ENCODE data around the gene CDH12. TPM values are rescaled to one million over a fixed set of nuclear protein-coding genes. Genes with fewer than 3 reads are reported as not detected.
"Not testable (repeated sequence)": the region's sequence is repeated elsewhere in the genome, so short reads cannot be mapped to it uniquely, and the experiment has no call there.

Gene CDH12
- total RNA-seq, 2 donors from 2014 or later: not detected

GRCh38 chr5:22293147-22293546 is 560.0 kb downstream of the CDH12 start:
- Histone ChIP-seq H3K27ac (no peak overlapping the region), H3K4me3 (no peak overlapping the region), H3K9me3 (peaks cover 0 to 12% of the 10 kb centered on the region in 2 donors), H3K36me3 (no peaks in the 10 kb centered on the region), H3K27me3 (no peaks in the 10 kb centered on the region), H3K4me1 (no peaks in the 10 kb centered on the region)
- DNase-seq (ENCODE audit: low spot score): no peak
- TF ChIP-seq, protein P1, sequence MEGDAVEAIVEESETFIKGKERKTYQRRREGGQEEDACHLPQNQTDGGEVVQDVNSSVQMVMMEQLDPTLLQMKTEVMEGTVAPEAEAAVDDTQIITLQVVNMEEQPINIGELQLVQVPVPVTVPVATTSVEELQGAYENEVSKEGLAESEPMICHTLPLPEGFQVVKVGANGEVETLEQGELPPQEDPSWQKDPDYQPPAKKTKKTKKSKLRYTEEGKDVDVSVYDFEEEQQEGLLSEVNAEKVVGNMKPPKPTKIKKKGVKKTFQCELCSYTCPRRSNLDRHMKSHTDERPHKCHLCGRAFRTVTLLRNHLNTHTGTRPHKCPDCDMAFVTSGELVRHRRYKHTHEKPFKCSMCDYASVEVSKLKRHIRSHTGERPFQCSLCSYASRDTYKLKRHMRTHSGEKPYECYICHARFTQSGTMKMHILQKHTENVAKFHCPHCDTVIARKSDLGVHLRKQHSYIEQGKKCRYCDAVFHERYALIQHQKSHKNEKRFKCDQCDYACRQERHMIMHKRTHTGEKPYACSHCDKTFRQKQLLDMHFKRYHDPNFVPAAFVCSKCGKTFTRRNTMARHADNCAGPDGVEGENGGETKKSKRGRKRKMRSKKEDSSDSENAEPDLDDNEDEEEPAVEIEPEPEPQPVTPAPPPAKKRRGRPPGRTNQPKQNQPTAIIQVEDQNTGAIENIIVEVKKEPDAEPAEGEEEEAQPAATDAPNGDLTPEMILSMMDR (IDR thresholded peaks at IDR 0.05): no peak

GRCh38 chr5:22278164-22278563 is 575.0 kb downstream of the CDH12 start:
- peaks cover 0 to 3% of the 10 kb centered on the region in 2 donors for H3K9me3 ChIP-seq

DNA sequence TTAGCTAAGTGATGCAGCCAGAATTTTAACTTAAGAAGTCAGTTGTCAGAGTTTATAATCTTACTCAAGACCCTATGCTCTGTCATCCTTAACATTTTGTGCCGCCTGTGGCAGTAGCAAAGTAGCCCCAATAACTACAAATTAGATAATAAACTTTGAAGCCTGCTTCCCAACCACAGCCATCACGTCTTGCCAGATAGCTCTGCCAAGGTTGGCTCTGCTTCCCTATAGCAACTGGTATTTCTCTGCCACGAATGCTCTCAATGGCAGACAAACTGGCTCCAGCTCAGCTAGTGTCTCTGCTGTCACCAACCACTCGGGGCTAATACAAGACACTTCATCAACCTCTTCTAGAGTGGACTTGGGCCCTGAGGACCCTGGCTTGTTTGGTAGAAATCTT is 576.1 kb downstream of the CDH12 start:
- TF ChIP-seq, protein P1 (IDR thresholded peaks at IDR 0.05): no peak

More at GRCh38 chr5:22278164-22278563, 575.0 kb downstream of the CDH12 start:
- no peaks in the 10 kb centered on the region for H3K4me1 ChIP-seq
- no peaks in the 10 kb centered on the region for H3K36me3 ChIP-seq
- TF ChIP-seq, protein P1 (IDR thresholded peaks at IDR 0.05): no peak
- no peak for DNase-seq (ENCODE audit: low spot score)
- H3K4me3 ChIP-seq: no peak overlapping the region
- H3K27me3 ChIP-seq: no peaks in the 10 kb centered on the region
- no peak overlapping the region for H3K27ac ChIP-seq

DNA sequence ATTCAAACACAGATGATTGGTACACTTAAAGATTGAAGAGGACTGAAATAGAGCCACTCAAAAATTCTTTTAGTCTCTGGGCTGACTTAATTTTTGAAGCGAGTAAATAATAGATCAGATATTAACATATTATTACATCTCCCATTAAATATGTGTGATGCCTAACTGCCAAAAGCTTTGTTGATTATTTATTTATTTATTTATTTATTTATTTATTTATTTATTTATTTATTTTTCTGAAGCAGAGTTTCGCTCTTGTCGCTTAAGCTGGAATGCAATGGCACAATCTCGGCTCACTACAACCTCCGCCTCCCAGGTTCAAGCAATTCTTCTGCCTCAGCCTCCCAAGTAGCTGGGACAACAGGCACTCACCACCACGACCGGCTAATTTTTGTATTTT is 587.3 kb downstream of the CDH12 start:
- H3K27me3 ChIP-seq; H3K4me3 ChIP-seq; H3K4me1 ChIP-seq; DNase-seq (ENCODE audit: low spot score); H3K36me3 ChIP-seq; H3K9me3 ChIP-seq; H3K27ac ChIP-seq: not testable (repeated sequence)

More for the DNA sequence above, 576.1 kb downstream of the CDH12 start:
- Histone ChIP-seq H3K9me3 (peaks cover 0 to 3% of the 10 kb centered on the region in 2 donors), H3K4me1 (no peaks in the 10 kb centered on the region), H3K36me3 (no peaks in the 10 kb centered on the region), H3K4me3 (no peak overlapping the region), H3K27me3 (no peaks in the 10 kb centered on the region), H3K27ac (no peak overlapping the region)
- DNase-seq (ENCODE audit: low spot score): no peak

DNA sequence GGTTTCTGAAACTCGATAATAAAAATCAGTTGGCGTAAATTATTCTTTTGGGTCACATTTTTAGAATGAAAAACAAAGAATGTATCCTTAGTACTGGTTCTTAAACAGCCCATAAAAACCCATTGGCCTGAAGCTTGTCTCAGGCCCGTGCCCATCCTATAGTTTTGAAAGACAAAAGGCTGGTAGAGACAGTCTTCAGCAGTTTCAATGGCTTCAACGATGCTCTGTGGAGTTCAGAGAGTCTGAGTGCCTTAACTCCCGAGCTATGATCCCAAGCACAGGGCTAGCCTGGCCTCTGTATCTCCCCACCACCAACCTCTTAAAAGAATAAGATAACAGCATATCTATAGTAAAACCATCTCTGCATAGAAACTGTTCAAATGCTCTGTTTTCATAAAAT is 595.0 kb downstream of the CDH12 start:
- DNase-seq (ENCODE audit: low spot score): no peak
- no peaks in the 10 kb centered on the region for H3K36me3 ChIP-seq
- TF ChIP-seq, protein P1 (IDR thresholded peaks at IDR 0.05): no peak
- no peak overlapping the region for H3K27ac ChIP-seq
- H3K4me1 ChIP-seq: no peaks in the 10 kb centered on the region
- no peaks in the 10 kb centered on the region for H3K9me3 ChIP-seq
- H3K27me3 ChIP-seq: no peaks in the 10 kb centered on the region
- no peak overlapping the region for H3K4me3 ChIP-seq

DNA sequence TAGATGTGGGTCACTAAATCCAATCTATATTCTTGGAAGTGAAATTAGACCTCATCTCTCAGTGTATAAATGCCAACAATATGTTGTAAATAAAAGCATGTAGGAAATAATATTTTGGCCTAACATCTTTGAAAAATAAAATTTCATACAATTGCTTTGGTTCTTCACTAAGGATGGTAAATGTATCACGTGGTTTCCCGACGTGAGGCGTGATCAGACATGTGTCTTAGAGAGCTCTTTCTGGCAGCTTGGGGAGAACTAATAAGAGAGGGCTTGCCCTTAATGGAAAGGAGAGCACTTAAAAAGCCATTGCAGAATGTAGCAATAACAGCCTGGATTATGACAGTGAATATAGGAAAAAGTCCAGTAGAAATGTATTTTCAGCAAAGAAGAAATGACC is 602.6 kb downstream of the CDH12 start:
- Histone ChIP-seq H3K27me3 (no peaks in the 10 kb centered on the region), H3K9me3 (no peaks in the 10 kb centered on the region), H3K27ac (no peak overlapping the region), H3K4me3 (no peak overlapping the region), H3K4me1 (no peaks in the 10 kb centered on the region), H3K36me3 (no peaks in the 10 kb centered on the region)
- DNase-seq (ENCODE audit: low spot score): no peak
- TF ChIP-seq, protein P1 (IDR thresholded peaks at IDR 0.05): no peak
